HG02870 (cell line): ENCODE data around the gene NLRP7.
"Not testable (repeated sequence)": the region's sequence is repeated elsewhere in the genome, so short reads cannot be mapped to it uniquely, and the experiment has no call there.

Experiments
- ATAC-seq: cut with Tn5 transposase; IDR thresholded peaks from one replicate; pipeline ENCODE4 v1.9.1; 2021; ENCODE audit warnings: mild to moderate bottlenecking, moderate library complexity; ENCODE audit not compliant: unreplicated experiment

Gene NLRP7

GRCh38 chr19:54947381-54947780 is at the start of gene NLRP7:
Gene NLRP7 (minus strand): TSS chr19:54947530.
- no peak for ATAC-seq

- ATAC-seq, result no peak
Measured at GRCh38 chr19:54995561-54995960, 48.2 kb upstream of the NLRP7 start.

GRCh38 chr19:54989531-54989930 is 42.2 kb upstream of the NLRP7 start:
- not testable (repeated sequence) for ATAC-seq

GRCh38 chr19:54982562-54982961 is 35.2 kb upstream of the NLRP7 start:
- ATAC-seq, result not testable (repeated sequence)

- ATAC-seq, result not testable (repeated sequence)
Measured at GRCh38 chr19:54973229-54974090, 26.1 kb upstream of the NLRP7 start.

GRCh38 chr19:54971446-54971845 is 24.1 kb upstream of the NLRP7 start:
- ATAC-seq, result not testable (repeated sequence)

GRCh38 chr19:54969647-54970046 is 22.3 kb upstream of the NLRP7 start:
- ATAC-seq, result no peak

- no peak for ATAC-seq
Measured at GRCh38 chr19:54967611-54968010, 20.3 kb upstream of the NLRP7 start.

- ATAC-seq, result not testable (repeated sequence)
Measured at GRCh38 chr19:54965055-54965454, 17.7 kb upstream of the NLRP7 start.

- ATAC-seq, result no peak
Measured at GRCh38 chr19:54959840-54960239, 12.5 kb upstream of the NLRP7 start.

- no peak for ATAC-seq
Measured at GRCh38 chr19:54955376-54955775, 8.0 kb upstream of the NLRP7 start.

GRCh38 chr19:54953345-54953713 is 6.0 kb upstream of the NLRP7 start:
- ATAC-seq, result not testable (repeated sequence)

- no peak for ATAC-seq
Measured at GRCh38 chr19:54952591-54953344, 5.4 kb upstream of the NLRP7 start.

GRCh38 chr19:54950580-54950979 is 3.2 kb upstream of the NLRP7 start:
- not testable (repeated sequence) for ATAC-seq

- ATAC-seq, result no peak
Measured at GRCh38 chr19:54949412-54949811, 2.1 kb upstream of the NLRP7 start.

- not testable (repeated sequence) for ATAC-seq
Measured at GRCh38 chr19:54943772-54944361, 3.5 kb downstream of the NLRP7 start.

GRCh38 chr19:54939538-54939937 is 7.8 kb downstream of the NLRP7 start:
- ATAC-seq, result not testable (repeated sequence)

GRCh38 chr19:54938906-54939305 is 8.4 kb downstream of the NLRP7 start:
- ATAC-seq, result no peak

GRCh38 chr19:54937926-54938325 is 9.4 kb downstream of the NLRP7 start:
- no peak for ATAC-seq

- ATAC-seq, result no peak
Measured at GRCh38 chr19:54928299-54928698, 19.0 kb downstream of the NLRP7 start.

- no peak for ATAC-seq
Measured at GRCh38 chr19:54923276-54923675, 24.1 kb downstream of the NLRP7 start.

- ATAC-seq, result no peak
Measured at GRCh38 chr19:54921082-54921481, 26.2 kb downstream of the NLRP7 start.
